GM23338 (cell line): ENCODE measurements around the gene UBTD1. TPM values are rescaled to one million over a fixed set of nuclear protein-coding genes. Genes with fewer than 3 reads are reported as not detected.

Experiments used
- ATAC-seq: fragments of 200-7000 bp; cut with Tn5 transposase; 3 replicates; pipeline ENCODE4 v1.9.1; 2020
- DNase-seq: peaks from one replicate; pipeline ENCODE4 v3.0.0-alpha.2; 2015; ENCODE audit warnings: low spot score
- H2AFZ ChIP-seq: fragments of 200-600 bp; sonication (generic); 2 replicates; pipeline ENCODE4 v1.8.0; 2016; ENCODE audit warnings: antibody characterized with exemption, mild to moderate bottlenecking, moderate library complexity
- H3F3A ChIP-seq: fragments of 200-600 bp; sonication (generic); replicated peaks from 2 replicates; pipeline ENCODE4 v1.8.0; 2017; ENCODE audit warnings: antibody characterized with exemption, mixed run types, low read depth
- H3K27ac ChIP-seq: fragments of 200-600 bp; sonication (generic); 2 replicates; pipeline ENCODE4 v1.6.1; 2016; ENCODE audit warnings: low read depth
- H3K27me3 ChIP-seq: fragments of 200-600 bp; sonication (generic); 2 replicates; pipeline ENCODE4 v1.8.0; 2016; ENCODE audit warnings: mild to moderate bottlenecking, mixed run types, moderate library complexity; ENCODE audit not compliant: insufficient read depth
- H3K36me3 ChIP-seq: fragments of 200-600 bp; sonication (generic); 2 replicates; pipeline ENCODE4 v1.8.0; 2016; ENCODE audit warnings: mild to moderate bottlenecking; ENCODE audit not compliant: insufficient read depth
- H3K4me1 ChIP-seq: fragments of 200-600 bp; sonication (generic); 2 replicates; pipeline ENCODE4 v1.8.0; 2016; ENCODE audit warnings: mild to moderate bottlenecking, moderate library complexity; ENCODE audit not compliant: insufficient read depth
- H3K4me2 ChIP-seq: fragments of 200-600 bp; sonication (generic); 2 replicates; pipeline ENCODE4 v1.7.1; 2017; ENCODE audit warnings: mixed run types
- H3K4me3 ChIP-seq: fragments of 200-600 bp; sonication (generic); 2 replicates; pipeline ENCODE4 v1.6.1; 2016; ENCODE audit warnings: mixed run types
- H3K79me2 ChIP-seq: fragments of 200-600 bp; sonication (generic); replicated peaks from 2 replicates; pipeline ENCODE4 v1.8.0; 2017; ENCODE audit warnings: mild to moderate bottlenecking; ENCODE audit not compliant: insufficient read depth
- H3K9me2 ChIP-seq: fragments of 200-600 bp; sonication (generic); 2 replicates; pipeline ENCODE4 v1.8.0; 2017; ENCODE audit not compliant: insufficient read depth
- H4K20me1 ChIP-seq: fragments of 200-600 bp; sonication (generic); replicated peaks from 2 replicates; pipeline ENCODE4 v1.8.0; 2017; ENCODE audit warnings: mild to moderate bottlenecking; ENCODE audit not compliant: insufficient read depth
- H3K27ac Mint-ChIP-seq: 2 replicates; pipeline ENCODE4 v1.8.0; 2020; ENCODE audit warnings: inconsistent platforms, mild to moderate bottlenecking, moderate library complexity, mixed read lengths
- H3K27me3 Mint-ChIP-seq: 3 replicates; pipeline ENCODE4 v1.8.0; 2022; ENCODE audit warnings: low read depth, mild to moderate bottlenecking, moderate library complexity, mixed read lengths, inconsistent platforms; ENCODE audit not compliant: insufficient read depth, poor library complexity
- H3K36me3 Mint-ChIP-seq: 3 replicates; pipeline ENCODE4 v1.8.0; 2021; ENCODE audit warnings: low read depth, mild to moderate bottlenecking, inconsistent platforms, moderate library complexity, mixed read lengths
- H3K4me1 Mint-ChIP-seq: 3 replicates; pipeline ENCODE4 v1.8.0; 2020; ENCODE audit warnings: mild to moderate bottlenecking, inconsistent platforms, mixed read lengths
- H3K4me3 Mint-ChIP-seq: 3 replicates; pipeline ENCODE4 v1.8.0; 2021; ENCODE audit warnings: moderate library complexity, mild to moderate bottlenecking, inconsistent platforms, mixed read lengths
- H3K9me3 Mint-ChIP-seq: 3 replicates; pipeline ENCODE4 v1.8.0; 2020; ENCODE audit warnings: moderate library complexity, mild to moderate bottlenecking, inconsistent platforms, mixed read lengths
- CREB1 ChIP-seq: fragments of 250-450 bp; sonication (Bioruptor Pico); IDR thresholded peaks from 2 replicates; pipeline ENCODE4 v1.5.0; 2020; ENCODE audit warnings: low read depth, mild to moderate bottlenecking, moderate library complexity
- EZH2 ChIP-seq: fragments of 200-600 bp; sonication (generic); IDR thresholded peaks from one replicate; pipeline ENCODE4 v1.8.0; 2017; ENCODE audit warnings: antibody characterized with exemption, mild to moderate bottlenecking, low read depth; ENCODE audit not compliant: unreplicated experiment
- EZH2phosphoT487 ChIP-seq: fragments of 200-600 bp; sonication (generic); IDR thresholded peaks from one replicate; pipeline ENCODE4 v1.8.1; 2018; ENCODE audit warnings: antibody characterized with exemption; ENCODE audit not compliant: unreplicated experiment
- JUNB ChIP-seq: IDR thresholded peaks from one replicate; pipeline ENCODE4 v1.6.1; 2016; ENCODE audit warnings: antibody characterized with exemption; ENCODE audit not compliant: unreplicated experiment
- NANOG ChIP-seq: IDR thresholded peaks from 2 replicates; pipeline ENCODE4 v1.6.1; 2016; ENCODE audit warnings: antibody characterized with exemption, borderline replicate concordance
- POLR2AphosphoS5 ChIP-seq: IDR thresholded peaks from 2 replicates; pipeline ENCODE4 v1.6.1; 2016; ENCODE audit warnings: antibody characterized with exemption, low read depth
- STAT1 ChIP-seq: IDR thresholded peaks from one replicate; pipeline ENCODE4 v1.6.1; 2016; ENCODE audit warnings: antibody characterized with exemption; ENCODE audit not compliant: unreplicated experiment
- ZNF114 ChIP-seq: fragments of 250-450 bp; sonication (Bioruptor Pico); IDR thresholded peaks from 2 replicates; pipeline ENCODE4 v1.5.0; 2020; ENCODE audit warnings: mild to moderate bottlenecking, moderate library complexity
- ZNF331 ChIP-seq: fragments of 250-450 bp; sonication (Bioruptor Pico); IDR thresholded peaks from 2 replicates; pipeline ENCODE4 v1.5.0; 2020; ENCODE audit warnings: low read depth, mild to moderate bottlenecking, moderate library complexity
- polyA plus RNA-seq: library from polyadenylated mRNA; unstranded; fragments of >200 nt; fragmentation: Nextera tagmentation; extraction: Ambion mirVana; gene quantifications from 2 replicates; pipeline ENCODE4 v1.2.1, GENCODE V29; 2016
- total RNA-seq: library from RNA; depleted of rRNA; stranded (reverse); fragments of >200 nt; shearing (Covaris generic); gene quantifications from 2 replicates; pipeline ENCODE4 v1.2.3, GENCODE V29; 2014
- TF ChIP-seq, protein P1 (sequence below): fragments of 250-450 bp; sonication (Bioruptor Pico); IDR thresholded peaks from 2 replicates; pipeline ENCODE4 v1.5.0; 2020; ENCODE audit warnings: mild to moderate bottlenecking, moderate library complexity
- TF ChIP-seq, protein P2 (sequence below): IDR thresholded peaks from 2 replicates; pipeline ENCODE4 v1.6.1; 2016; ENCODE audit warnings: antibody characterized with exemption
- TF ChIP-seq, protein P3 (sequence below), 2 experiments: fragments of 200-600 bp in 1 of 2; sonication (generic) in 1 of 2; conservative IDR thresholded peaks; 2 replicates each; pipeline versions ENCODE4 v1.5.1 to v1.6.1; 2016 to 2017; ENCODE audit warnings: antibody characterized with exemption in 2 of 2, low read depth in 2 of 2, mild to moderate bottlenecking in 2 of 2, moderate library complexity in 1 of 2
- TF ChIP-seq, protein P4 (sequence below): IDR thresholded peaks from one replicate; pipeline ENCODE4 v1.6.1; 2018; ENCODE audit warnings: antibody characterized with exemption; ENCODE audit not compliant: unreplicated experiment

Gene UBTD1
- total and polyA plus RNA-seq, 2 experiments from 2014 or later, result 17.3 to 29.0 TPM

DNA sequence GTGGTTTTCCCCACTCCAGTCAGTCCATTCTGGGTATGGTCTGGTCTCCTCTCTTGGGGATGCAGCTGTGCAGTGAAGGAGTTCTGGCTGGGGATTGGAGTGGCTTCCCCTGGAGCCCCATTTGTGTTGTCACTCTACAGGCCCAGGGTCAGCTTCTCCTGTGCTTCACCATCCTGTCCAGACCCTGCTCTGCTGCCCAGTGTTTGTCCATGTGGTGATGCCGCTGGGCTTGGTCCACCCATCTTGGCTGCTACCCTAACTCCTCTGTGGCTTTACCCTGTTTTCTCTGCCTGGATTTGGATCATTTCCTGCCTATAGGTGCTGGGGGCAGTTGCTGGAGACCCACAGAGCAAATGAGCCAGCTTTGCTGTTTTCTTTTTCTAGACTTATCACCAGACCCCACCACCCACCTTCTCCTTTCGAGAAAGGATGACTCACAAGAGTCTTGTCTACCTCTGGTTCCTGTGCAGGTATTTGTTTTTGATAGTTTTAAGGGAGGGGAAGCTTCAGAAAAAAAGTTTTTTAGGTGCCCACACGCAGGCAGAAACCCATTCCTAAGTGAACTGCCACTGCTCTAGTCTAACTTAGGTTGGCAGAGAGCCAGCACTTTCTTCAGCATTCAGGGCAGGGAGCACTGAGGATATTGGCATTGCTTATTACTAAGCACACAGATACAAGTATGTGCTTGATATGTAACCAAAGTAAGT is 44.2 kb upstream of the UBTD1 start:
- no peaks in the 10 kb centered on the region for H3K4me1 ChIP-seq
- peaks cover 34% of the 10 kb centered on the region for H3K36me3 ChIP-seq
- H2AFZ ChIP-seq, result no peak overlapping the region
- no peaks in the 10 kb centered on the region for H3K4me1 Mint-ChIP-seq
- no peak overlapping the region for H3K27ac Mint-ChIP-seq
- H3K79me2 ChIP-seq, result peaks cover 25% of the 10 kb centered on the region
- H3K36me3 Mint-ChIP-seq, result peaks cover 72% of the 10 kb centered on the region
- no peak for DNase-seq
- H4K20me1 ChIP-seq, result peaks cover 22% of the 10 kb centered on the region
- H3K9me2 ChIP-seq, result no peaks in the 10 kb centered on the region
- no peaks in the 10 kb centered on the region for H3K9me3 Mint-ChIP-seq
- TF ChIP-seq CREB1 (CRISPR knock-in tag) (no peak), ZNF331 (no peak), JUNB (no peak), NANOG (no peak), ZNF114 (CRISPR knock-in tag) (no peak), POLR2AphosphoS5 (no peak), EZH2phosphoT487 (no peak), EZH2 (no peak), STAT1 (no peak)
- TF ChIP-seq, protein P1, sequence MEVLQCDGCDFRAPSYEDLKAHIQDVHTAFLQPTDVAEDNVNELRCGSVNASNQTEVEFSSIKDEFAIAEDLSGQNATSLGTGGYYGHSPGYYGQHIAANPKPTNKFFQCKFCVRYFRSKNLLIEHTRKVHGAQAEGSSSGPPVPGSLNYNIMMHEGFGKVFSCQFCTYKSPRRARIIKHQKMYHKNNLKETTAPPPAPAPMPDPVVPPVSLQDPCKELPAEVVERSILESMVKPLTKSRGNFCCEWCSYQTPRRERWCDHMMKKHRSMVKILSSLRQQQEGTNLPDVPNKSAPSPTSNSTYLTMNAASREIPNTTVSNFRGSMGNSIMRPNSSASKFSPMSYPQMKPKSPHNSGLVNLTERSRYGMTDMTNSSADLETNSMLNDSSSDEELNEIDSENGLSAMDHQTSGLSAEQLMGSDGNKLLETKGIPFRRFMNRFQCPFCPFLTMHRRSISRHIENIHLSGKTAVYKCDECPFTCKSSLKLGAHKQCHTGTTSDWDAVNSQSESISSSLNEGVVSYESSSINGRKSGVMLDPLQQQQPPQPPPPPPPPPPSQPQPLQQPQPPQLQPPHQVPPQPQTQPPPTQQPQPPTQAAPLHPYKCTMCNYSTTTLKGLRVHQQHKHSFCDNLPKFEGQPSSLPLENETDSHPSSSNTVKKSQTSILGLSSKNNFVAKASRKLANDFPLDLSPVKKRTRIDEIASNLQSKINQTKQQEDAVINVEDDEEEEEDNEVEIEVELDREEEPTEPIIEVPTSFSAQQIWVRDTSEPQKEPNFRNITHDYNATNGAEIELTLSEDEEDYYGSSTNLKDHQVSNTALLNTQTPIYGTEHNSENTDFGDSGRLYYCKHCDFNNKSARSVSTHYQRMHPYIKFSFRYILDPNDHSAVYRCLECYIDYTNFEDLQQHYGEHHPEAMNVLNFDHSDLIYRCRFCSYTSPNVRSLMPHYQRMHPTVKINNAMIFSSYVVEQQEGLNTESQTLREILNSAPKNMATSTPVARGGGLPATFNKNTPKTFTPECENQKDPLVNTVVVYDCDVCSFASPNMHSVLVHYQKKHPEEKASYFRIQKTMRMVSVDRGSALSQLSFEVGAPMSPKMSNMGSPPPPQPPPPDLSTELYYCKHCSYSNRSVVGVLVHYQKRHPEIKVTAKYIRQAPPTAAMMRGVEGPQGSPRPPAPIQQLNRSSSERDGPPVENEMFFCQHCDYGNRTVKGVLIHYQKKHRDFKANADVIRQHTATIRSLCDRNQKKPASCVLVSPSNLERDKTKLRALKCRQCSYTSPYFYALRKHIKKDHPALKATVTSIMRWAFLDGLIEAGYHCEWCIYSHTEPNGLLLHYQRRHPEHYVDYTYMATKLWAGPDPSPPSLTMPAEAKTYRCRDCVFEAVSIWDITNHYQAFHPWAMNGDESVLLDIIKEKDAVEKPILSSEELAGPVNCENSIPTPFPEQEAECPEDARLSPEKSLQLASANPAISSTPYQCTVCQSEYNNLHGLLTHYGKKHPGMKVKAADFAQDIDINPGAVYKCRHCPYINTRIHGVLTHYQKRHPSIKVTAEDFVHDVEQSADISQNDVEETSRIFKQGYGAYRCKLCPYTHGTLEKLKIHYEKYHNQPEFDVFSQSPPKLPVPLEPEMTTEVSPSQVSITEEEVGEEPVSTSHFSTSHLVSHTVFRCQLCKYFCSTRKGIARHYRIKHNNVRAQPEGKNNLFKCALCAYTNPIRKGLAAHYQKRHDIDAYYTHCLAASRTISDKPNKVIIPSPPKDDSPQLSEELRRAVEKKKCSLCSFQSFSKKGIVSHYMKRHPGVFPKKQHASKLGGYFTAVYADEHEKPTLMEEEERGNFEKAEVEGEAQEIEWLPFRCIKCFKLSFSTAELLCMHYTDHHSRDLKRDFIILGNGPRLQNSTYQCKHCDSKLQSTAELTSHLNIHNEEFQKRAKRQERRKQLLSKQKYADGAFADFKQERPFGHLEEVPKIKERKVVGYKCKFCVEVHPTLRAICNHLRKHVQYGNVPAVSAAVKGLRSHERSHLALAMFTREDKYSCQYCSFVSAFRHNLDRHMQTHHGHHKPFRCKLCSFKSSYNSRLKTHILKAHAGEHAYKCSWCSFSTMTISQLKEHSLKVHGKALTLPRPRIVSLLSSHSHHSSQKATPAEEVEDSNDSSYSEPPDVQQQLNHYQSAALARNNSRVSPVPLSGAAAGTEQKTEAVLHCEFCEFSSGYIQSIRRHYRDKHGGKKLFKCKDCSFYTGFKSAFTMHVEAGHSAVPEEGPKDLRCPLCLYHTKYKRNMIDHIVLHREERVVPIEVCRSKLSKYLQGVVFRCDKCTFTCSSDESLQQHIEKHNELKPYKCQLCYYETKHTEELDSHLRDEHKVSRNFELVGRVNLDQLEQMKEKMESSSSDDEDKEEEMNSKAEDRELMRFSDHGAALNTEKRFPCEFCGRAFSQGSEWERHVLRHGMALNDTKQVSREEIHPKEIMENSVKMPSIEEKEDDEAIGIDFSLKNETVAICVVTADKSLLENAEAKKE (CRISPR knock-in tag), result no peak
- TF ChIP-seq, protein P2, sequence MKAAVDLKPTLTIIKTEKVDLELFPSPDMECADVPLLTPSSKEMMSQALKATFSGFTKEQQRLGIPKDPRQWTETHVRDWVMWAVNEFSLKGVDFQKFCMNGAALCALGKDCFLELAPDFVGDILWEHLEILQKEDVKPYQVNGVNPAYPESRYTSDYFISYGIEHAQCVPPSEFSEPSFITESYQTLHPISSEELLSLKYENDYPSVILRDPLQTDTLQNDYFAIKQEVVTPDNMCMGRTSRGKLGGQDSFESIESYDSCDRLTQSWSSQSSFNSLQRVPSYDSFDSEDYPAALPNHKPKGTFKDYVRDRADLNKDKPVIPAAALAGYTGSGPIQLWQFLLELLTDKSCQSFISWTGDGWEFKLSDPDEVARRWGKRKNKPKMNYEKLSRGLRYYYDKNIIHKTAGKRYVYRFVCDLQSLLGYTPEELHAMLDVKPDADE, result no peak
- TF ChIP-seq, protein P3, sequence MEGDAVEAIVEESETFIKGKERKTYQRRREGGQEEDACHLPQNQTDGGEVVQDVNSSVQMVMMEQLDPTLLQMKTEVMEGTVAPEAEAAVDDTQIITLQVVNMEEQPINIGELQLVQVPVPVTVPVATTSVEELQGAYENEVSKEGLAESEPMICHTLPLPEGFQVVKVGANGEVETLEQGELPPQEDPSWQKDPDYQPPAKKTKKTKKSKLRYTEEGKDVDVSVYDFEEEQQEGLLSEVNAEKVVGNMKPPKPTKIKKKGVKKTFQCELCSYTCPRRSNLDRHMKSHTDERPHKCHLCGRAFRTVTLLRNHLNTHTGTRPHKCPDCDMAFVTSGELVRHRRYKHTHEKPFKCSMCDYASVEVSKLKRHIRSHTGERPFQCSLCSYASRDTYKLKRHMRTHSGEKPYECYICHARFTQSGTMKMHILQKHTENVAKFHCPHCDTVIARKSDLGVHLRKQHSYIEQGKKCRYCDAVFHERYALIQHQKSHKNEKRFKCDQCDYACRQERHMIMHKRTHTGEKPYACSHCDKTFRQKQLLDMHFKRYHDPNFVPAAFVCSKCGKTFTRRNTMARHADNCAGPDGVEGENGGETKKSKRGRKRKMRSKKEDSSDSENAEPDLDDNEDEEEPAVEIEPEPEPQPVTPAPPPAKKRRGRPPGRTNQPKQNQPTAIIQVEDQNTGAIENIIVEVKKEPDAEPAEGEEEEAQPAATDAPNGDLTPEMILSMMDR (conservative IDR thresholded peaks at IDR 0.05; ENCODE audit: low read depth in 2 of 2), result no peak
- TF ChIP-seq, protein P4, sequence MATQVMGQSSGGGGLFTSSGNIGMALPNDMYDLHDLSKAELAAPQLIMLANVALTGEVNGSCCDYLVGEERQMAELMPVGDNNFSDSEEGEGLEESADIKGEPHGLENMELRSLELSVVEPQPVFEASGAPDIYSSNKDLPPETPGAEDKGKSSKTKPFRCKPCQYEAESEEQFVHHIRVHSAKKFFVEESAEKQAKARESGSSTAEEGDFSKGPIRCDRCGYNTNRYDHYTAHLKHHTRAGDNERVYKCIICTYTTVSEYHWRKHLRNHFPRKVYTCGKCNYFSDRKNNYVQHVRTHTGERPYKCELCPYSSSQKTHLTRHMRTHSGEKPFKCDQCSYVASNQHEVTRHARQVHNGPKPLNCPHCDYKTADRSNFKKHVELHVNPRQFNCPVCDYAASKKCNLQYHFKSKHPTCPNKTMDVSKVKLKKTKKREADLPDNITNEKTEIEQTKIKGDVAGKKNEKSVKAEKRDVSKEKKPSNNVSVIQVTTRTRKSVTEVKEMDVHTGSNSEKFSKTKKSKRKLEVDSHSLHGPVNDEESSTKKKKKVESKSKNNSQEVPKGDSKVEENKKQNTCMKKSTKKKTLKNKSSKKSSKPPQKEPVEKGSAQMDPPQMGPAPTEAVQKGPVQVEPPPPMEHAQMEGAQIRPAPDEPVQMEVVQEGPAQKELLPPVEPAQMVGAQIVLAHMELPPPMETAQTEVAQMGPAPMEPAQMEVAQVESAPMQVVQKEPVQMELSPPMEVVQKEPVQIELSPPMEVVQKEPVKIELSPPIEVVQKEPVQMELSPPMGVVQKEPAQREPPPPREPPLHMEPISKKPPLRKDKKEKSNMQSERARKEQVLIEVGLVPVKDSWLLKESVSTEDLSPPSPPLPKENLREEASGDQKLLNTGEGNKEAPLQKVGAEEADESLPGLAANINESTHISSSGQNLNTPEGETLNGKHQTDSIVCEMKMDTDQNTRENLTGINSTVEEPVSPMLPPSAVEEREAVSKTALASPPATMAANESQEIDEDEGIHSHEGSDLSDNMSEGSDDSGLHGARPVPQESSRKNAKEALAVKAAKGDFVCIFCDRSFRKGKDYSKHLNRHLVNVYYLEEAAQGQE, result no peak
- H3K4me2 ChIP-seq, result no peak overlapping the region
- H3K27me3 ChIP-seq, result no peaks in the 10 kb centered on the region
- no peak overlapping the region for H3K4me3 ChIP-seq
- H3F3A ChIP-seq, result 0 out of 2 replicates have a peak, but pooled peaks cover 17% of the 10 kb centered on the region
- H3K4me3 Mint-ChIP-seq, result no peak overlapping the region
- H3K27ac ChIP-seq, result no peak overlapping the region
- H3K27me3 Mint-ChIP-seq, result peaks cover 15% of the 10 kb centered on the region
- no peak for ATAC-seq
